Stimulated activated naive B cell treated with anti-CD40 and anti-IgM and Interleukin-4, amounts not matched to agents 10 μg/mL and 1 μg/mL and 100 μg/mL, for 72 hours (primary cell): ENCODE data around the gene GZMM.

Experiments used
- ATAC-seq, 2 donors: fragments of 150-1000 bp; cut with Tn5 transposase; replicated peaks; 2 replicates each; pipeline ENCODE4 v1.10.0; 2021; ENCODE audit warnings: moderate library complexity in 1 of 2
- DNase-seq: peaks from one replicate; pipeline ENCODE4 v3.0.0; 2021
- H3K27ac Mint-ChIP-seq: one replicate; pipeline ENCODE4 v1.8.0; 2022; ENCODE audit warnings: mild to moderate bottlenecking, mixed read lengths
- H3K27me3 Mint-ChIP-seq, 2 donors: one replicate each; pipeline ENCODE4 v1.8.0; 2022; ENCODE audit warnings: mixed read lengths in 2 of 2
- H3K36me3 Mint-ChIP-seq, 2 donors: one replicate each; pipeline ENCODE4 v1.8.0; 2022; ENCODE audit warnings: mixed read lengths in 2 of 2, mild to moderate bottlenecking in 1 of 2
- H3K4me1 Mint-ChIP-seq, 2 donors: one replicate each; pipeline ENCODE4 v1.8.0; 2022; ENCODE audit warnings: mixed read lengths in 2 of 2, mild to moderate bottlenecking in 1 of 2
- H3K4me3 Mint-ChIP-seq, 2 donors: one replicate each; pipeline ENCODE4 v1.8.0; 2022; ENCODE audit warnings: mild to moderate bottlenecking in 2 of 2, mixed read lengths in 2 of 2, moderate library complexity in 1 of 2
- H3K9me3 Mint-ChIP-seq, 2 donors: one replicate each; pipeline ENCODE4 v1.8.0; 2022; ENCODE audit warnings: mixed read lengths in 2 of 2, mild to moderate bottlenecking in 1 of 2

The GZMM gene

DNA sequence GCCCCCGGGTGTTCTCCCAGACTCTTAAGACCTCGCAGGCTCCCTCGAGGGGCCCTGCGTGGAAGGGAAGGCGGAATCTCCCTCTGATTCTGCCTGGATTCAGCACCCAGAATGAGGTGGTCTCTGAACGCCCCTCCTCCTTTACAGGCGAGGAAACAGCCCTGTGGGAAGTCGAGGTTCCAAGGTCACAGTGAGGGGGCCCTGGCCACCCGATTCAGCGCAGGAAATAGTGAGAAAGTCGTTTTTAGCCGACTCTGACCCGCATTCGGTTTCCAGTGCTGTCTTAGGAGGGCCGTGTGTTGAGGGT, 29.6 kb downstream of the GZMM start:
- Mint-ChIP-seq H3K27me3 (no peaks in the 10 kb centered on the region), H3K9me3 (no peaks in the 10 kb centered on the region), H3K36me3 (peaks cover 14 to 24% of the 10 kb centered on the region in 2 donors), H3K27ac (peak overlapping the region; percentile 88), H3K4me1 (peaks cover 28 to 56% of the 10 kb centered on the region in 2 donors), H3K4me3 (peak overlapping the region; percentile 86 to 98)
- DNase-seq (no peak), ATAC-seq (no peak)

DNA sequence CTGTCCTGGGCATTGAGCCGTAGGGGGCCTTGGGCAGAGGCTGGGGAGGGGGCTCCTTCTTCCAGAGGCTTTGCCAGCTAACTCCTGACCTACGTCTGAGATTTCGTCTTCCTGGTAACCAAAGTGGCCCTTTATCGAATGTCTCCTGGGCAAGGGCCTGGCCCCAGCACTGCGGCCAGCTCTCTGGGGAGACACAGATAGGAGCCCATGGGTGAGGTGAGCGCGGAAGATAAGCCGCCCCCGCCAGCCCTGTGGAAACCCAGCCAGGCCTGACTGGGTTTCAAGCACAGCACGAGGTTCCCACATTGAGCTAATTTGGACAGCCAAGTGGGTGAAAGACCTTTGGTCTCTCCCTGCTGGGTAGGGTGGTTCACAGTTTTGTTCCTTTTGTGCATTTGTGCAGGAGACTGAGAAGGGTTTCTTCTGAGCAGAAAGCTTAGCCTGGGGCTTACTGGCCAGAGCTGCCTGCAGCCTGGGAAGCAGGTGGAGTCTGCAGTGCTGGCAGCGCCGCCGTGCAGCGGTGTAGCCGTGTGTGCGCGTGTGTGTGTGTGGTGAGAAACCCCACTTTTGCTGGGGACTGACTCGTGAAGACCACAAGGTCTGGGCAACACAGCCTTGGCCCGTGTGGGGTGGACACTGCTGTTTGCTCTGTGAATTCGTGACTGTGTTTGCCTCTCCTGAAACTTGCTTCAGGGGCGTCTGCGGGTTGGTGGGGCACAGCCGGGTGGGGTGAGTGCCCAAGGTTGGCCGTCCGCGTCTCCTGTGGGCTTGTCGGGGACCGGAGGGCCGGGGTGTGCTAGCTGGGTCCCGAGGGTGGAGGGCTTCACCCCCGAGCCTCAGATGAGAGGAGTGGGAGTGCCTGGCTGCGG, 31.0 kb downstream of the GZMM start:
- H3K27me3 Mint-ChIP-seq = no peaks in the 10 kb centered on the region
- DNase-seq = no peak
- peak in 1 of 2 donors; percentile 49 for ATAC-seq
- no peaks in the 10 kb centered on the region for H3K9me3 Mint-ChIP-seq
- peaks cover 14 to 30% of the 10 kb centered on the region in 2 donors for H3K36me3 Mint-ChIP-seq
- peaks cover 27 to 53% of the 10 kb centered on the region in 2 donors for H3K4me1 Mint-ChIP-seq
- H3K27ac Mint-ChIP-seq = peak overlapping the region; percentile 88
- H3K4me3 Mint-ChIP-seq = peak overlapping the region; percentile 75 to 98

DNA sequence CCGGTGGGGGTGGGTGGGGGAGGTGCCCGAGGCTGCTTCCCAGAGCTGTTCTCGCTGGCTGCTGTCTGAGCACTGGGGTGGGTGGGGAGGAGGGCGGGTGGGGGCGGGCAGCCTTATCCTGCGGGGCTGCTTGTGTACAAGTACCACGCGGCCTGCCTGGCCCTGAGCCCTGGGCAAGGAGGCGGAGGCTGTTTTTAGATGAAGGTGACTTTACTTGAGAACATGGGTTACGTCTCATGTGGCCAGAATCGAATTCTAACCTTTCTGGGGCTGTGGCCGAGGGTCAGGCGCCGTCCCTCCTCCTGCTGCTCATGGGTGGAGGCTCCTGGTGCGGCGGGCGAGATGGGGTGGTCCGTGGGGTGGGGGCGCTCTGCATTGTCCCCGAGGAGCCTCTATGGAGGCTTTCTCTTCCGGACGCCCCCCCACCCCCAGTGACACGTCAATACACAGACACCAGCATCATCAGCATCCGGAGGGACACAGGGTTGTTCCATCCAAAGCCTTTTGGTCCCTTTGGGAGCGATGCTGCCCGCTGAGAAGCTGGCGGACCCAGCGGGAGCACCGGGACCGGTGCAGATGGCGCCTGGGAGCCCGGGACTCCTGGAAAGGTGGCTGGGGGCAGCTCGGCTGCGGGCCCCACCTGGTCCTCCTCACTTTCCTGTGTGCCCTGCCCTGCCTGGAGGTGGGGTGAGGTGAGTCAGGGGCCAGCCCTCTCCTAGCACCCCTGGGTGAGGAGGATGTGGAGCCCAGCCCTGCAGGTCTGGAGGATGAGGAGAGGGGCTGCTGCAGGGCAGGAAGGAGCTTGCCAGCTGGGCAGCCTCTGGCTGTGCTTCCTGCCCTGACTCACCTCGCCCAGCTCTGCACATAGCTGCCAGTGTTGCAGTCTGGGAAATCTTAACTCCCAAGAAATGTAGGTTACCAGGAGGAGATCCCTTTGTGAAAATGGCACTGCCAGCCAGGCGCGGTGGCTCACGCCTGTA, 32.0 kb downstream of the GZMM start:
- Mint-ChIP-seq H3K4me3 (peak overlapping the region in 1 of 2 donors; percentile 55), H3K27me3 (no peaks in the 10 kb centered on the region), H3K36me3 (peaks cover 16 to 37% of the 10 kb centered on the region in 2 donors), H3K4me1 (peaks cover 27 to 49% of the 10 kb centered on the region in 2 donors), H3K27ac (no peak overlapping the region), H3K9me3 (no peaks in the 10 kb centered on the region)
- DNase-seq (no peak), ATAC-seq (no peak)

- Mint-ChIP-seq H3K27me3 (no peaks in the 10 kb centered on the region), H3K36me3 (peaks cover 16 to 37% of the 10 kb centered on the region in 2 donors), H3K4me3 (no peak overlapping the region), H3K4me1 (peaks cover 21 to 42% of the 10 kb centered on the region in 2 donors), H3K27ac (no peak overlapping the region), H3K9me3 (no peaks in the 10 kb centered on the region)
- ATAC-seq = no peak
- DNase-seq = no peak
Observed at GRCh38 chr19:576768-577438, 33.0 kb downstream of the GZMM start.

GRCh38 chr19:577439-578392, 33.9 kb downstream of the GZMM start:
- no peak overlapping the region for H3K27ac Mint-ChIP-seq
- ATAC-seq (no peak), DNase-seq (no peak)
- H3K4me3 Mint-ChIP-seq = no peak overlapping the region
- no peaks in the 10 kb centered on the region for H3K9me3 Mint-ChIP-seq
- H3K27me3 Mint-ChIP-seq = no peaks in the 10 kb centered on the region
- peaks cover 16 to 34% of the 10 kb centered on the region in 2 donors for H3K36me3 Mint-ChIP-seq
- peaks cover 19 to 38% of the 10 kb centered on the region in 2 donors for H3K4me1 Mint-ChIP-seq

DNA sequence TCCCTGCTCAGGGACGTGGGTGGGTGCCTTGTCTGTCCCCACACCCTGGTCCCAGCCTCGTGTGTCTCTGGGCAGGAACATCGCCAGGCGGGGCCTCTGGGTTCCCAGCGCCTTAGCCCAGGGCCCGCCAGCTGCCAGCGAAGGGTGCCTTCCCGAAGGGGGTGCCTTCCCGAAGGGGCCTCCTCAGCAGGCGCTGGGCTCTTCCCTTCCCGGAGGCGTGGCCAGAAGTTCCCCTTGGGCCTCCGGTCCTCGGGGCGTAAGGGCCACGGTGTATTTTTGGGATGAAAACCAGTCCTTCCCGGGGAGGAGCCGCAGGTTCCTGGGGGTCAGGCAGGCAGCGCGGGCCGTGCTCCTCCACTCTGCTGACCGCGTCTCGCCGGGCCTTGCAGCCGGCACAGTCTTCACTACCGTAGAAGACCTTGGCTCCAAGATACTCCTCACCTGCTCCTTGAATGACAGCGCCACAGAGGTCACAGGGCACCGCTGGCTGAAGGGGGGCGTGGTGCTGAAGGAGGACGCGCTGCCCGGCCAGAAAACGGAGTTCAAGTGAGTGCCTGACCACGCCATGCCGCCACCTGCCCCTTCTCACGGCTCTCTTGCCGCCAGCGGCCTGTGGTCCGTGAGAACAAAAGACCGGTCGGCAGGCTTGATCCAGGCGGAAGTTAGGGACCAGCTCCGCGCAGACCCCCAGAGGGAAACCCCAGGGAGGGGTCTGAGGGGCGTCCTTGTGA, 35.4 kb downstream of the GZMM start:
- Mint-ChIP-seq H3K27ac (no peak overlapping the region), H3K27me3 (no peaks in the 10 kb centered on the region), H3K9me3 (no peaks in the 10 kb centered on the region), H3K4me3 (no peak overlapping the region), H3K36me3 (peaks cover 17 to 43% of the 10 kb centered on the region in 2 donors), H3K4me1 (peaks cover 20 to 33% of the 10 kb centered on the region in 2 donors)
- ATAC-seq (no peak), DNase-seq (no peak)

GRCh38 chr19:579842-580155, 35.9 kb downstream of the GZMM start:
- no peak overlapping the region for H3K4me3 Mint-ChIP-seq
- no peaks in the 10 kb centered on the region for H3K27me3 Mint-ChIP-seq
- no peaks in the 10 kb centered on the region for H3K9me3 Mint-ChIP-seq
- H3K36me3 Mint-ChIP-seq = peaks cover 15 to 40% of the 10 kb centered on the region in 2 donors
- no peak for ATAC-seq
- no peak overlapping the region for H3K27ac Mint-ChIP-seq
- H3K4me1 Mint-ChIP-seq = peaks cover 18 to 31% of the 10 kb centered on the region in 2 donors
- DNase-seq = no peak

GRCh38 chr19:580274-580835, 36.5 kb downstream of the GZMM start:
- H3K9me3 Mint-ChIP-seq = no peaks in the 10 kb centered on the region
- ATAC-seq = no peak
- H3K4me3 Mint-ChIP-seq = no peak overlapping the region
- no peak overlapping the region for H3K27ac Mint-ChIP-seq
- H3K36me3 Mint-ChIP-seq = peaks cover 13 to 35% of the 10 kb centered on the region in 2 donors
- H3K4me1 Mint-ChIP-seq = peaks cover 13 to 25% of the 10 kb centered on the region in 2 donors
- no peak for DNase-seq
- H3K27me3 Mint-ChIP-seq = no peaks in the 10 kb centered on the region

DNA sequence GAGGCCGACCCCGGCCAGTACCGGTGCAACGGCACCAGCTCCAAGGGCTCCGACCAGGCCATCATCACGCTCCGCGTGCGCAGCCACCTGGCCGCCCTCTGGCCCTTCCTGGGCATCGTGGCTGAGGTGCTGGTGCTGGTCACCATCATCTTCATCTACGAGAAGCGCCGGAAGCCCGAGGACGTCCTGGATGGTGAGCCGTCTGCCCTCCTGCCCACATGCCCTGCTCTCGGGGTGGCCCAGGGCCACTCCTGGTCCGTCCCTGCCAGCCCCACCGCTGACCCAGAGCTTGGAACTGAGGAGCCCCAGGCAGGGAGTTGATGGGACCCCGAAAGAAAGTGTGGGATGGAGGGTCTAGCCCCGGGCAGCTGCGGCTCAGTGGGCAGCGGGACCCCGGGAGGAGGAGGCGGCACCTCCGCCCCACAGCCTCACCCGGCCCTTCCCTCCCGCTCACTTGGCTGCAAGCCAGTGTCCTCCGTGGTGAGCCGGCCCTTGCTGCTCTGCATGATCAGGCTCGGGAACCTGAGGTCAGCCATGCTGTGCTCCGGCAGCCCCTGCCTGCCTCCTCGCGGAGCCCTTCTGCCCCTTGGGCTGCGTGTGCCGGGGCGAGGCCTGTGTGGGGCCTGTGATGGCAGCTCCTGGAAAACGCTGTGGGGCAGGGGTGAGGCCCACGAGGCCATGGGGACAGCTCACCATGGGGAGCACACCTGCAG, 37.7 kb downstream of the GZMM start:
- Mint-ChIP-seq H3K9me3 (no peaks in the 10 kb centered on the region), H3K27ac (no peak overlapping the region), H3K27me3 (no peaks in the 10 kb centered on the region), H3K4me3 (no peak overlapping the region), H3K36me3 (peaks cover 12 to 35% of the 10 kb centered on the region in 2 donors), H3K4me1 (peaks cover 10 to 14% of the 10 kb centered on the region in 2 donors)
- no peak for ATAC-seq
- no peak for DNase-seq

- Mint-ChIP-seq H3K9me3 (no peaks in the 10 kb centered on the region), H3K27ac (no peak overlapping the region), H3K4me1 (peaks cover 8 to 9% of the 10 kb centered on the region in 2 donors), H3K36me3 (peaks cover 11 to 31% of the 10 kb centered on the region in 2 donors), H3K4me3 (no peak overlapping the region), H3K27me3 (no peaks in the 10 kb centered on the region)
- DNase-seq = no peak
- ATAC-seq = no peak
Observed at GRCh38 chr19:582497-583197, 38.8 kb downstream of the GZMM start.

DNA sequence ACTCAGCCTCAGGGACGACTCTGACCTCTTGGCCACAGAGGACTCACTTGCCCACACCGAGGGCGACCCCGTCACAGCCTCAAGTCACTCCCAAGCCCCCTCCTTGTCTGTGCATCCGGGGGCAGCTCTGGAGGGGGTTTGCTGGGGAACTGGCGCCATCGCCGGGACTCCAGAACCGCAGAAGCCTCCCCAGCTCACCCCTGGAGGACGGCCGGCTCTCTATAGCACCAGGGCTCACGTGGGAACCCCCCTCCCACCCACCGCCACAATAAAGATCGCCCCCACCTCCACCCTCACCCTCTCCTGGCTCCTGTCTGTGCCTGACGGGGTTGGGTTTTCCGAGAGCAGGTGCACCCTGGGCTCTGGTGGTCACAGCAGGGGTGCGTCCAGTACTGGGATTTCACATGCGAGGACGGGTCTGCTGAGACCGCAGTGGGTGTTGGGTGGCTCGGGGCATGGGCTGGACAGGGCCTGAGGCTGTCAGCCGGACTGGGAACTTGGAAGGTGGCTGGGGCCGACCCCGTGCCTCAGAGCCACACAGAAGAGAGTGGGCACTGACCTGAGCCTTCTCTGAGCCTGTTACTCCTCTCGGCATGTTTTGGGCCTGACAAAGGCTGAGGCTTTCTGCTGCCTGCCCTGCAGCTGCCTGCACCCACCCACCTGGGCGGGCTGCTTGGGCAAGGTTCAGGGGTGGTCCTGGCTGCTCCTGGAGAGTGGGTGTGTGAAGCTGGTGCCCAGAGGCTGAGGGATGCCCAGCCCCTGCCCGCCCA, 39.5 kb downstream of the GZMM start:
- ATAC-seq (no peak), DNase-seq (no peak)
- Mint-ChIP-seq H3K36me3 (peaks cover 8 to 28% of the 10 kb centered on the region in 2 donors), H3K4me1 (peaks cover 11 to 13% of the 10 kb centered on the region in 2 donors), H3K4me3 (peak overlapping the region in 1 of 2 donors; percentile 52), H3K27me3 (peaks cover 5% of the 10 kb centered on the region in 2 donors), H3K27ac (peak overlapping the region; percentile 14), H3K9me3 (no peaks in the 10 kb centered on the region)
